Kidney (tissue), 14 donors: ENCODE results near the gene PLSCR3. TPM values are rescaled to one million over a fixed set of nuclear protein-coding genes. Genes with fewer than 3 reads are reported as not detected.

Experiments
- DNase-seq, 5 donors: peaks; one replicate each; pipeline ENCODE4 v3.0.0-alpha.2; 2013 to 2020
- FAIRE-seq: peaks from 2 replicates; lab custom pipeline; 2012; peaks lifted over from hg19 to GRCh38; lab: Jason Lieb, UNC
- H3K27ac ChIP-seq, 2 donors: one replicate each; pipeline ENCODE4 v1.7.0; 2013; ENCODE audit warnings: low read depth in 2 of 2, low read length in 2 of 2, inconsistent platforms in 1 of 2
- H3K27me3 ChIP-seq: one replicate; pipeline ENCODE4 v1.7.1; 2013; ENCODE audit warnings: low read length, inconsistent platforms; ENCODE audit not compliant: control insufficient read depth, insufficient read depth
- H3K36me3 ChIP-seq, 3 donors: one replicate each; pipeline versions ENCODE4 v1.7.0 to v1.7.1; 2013; ENCODE audit warnings: low read length in 3 of 3, control low read depth in 1 of 3, inconsistent platforms in 1 of 3; ENCODE audit not compliant: insufficient read depth in 3 of 3, control insufficient read depth in 2 of 3
- H3K4me1 ChIP-seq, 3 donors: one replicate each; pipeline versions ENCODE4 v1.7.0 to v1.7.1; 2013; ENCODE audit warnings: low read length in 3 of 3, inconsistent platforms in 1 of 3, low read depth in 1 of 3; ENCODE audit not compliant: control insufficient read depth in 2 of 3, insufficient read depth in 2 of 3
- H3K4me3 ChIP-seq, 3 donors: one replicate each; pipeline versions ENCODE4 v1.7.0 to v1.8.1; 2013; ENCODE audit warnings: low read length in 3 of 3, control low read depth in 1 of 3, inconsistent platforms in 1 of 3
- H3K9ac ChIP-seq, 3 donors: one replicate each; pipeline versions ENCODE4 v1.7.0 to v1.7.1; 2013; ENCODE audit warnings: low read length in 3 of 3, control low read depth in 1 of 3, inconsistent platforms in 1 of 3
- H3K9me3 ChIP-seq, 3 donors: one replicate each; pipeline versions ENCODE4 v1.7.0 to v1.7.1; 2013; ENCODE audit warnings: low read length in 3 of 3, control low read depth in 1 of 3, inconsistent platforms in 1 of 3; ENCODE audit not compliant: control insufficient read depth in 2 of 3, insufficient read depth in 1 of 3
- intact Hi-C: fragments of 100-400 bp; cut with DNase I; formaldehyde crosslinking; loops from one replicate; pipeline ENCODE4 v1.11.1; 2022
- polyA plus RNA-seq: library from polyadenylated mRNA; stranded (reverse); fragments of 350-450 nt; fragmentation: Illumina TruSeq; extraction: RNeasy Lipid Tissue Mini Kit (QIAGEN cat#74804); gene quantifications from one replicate; pipeline ENCODE4 v1.2.3, GENCODE V29; 2014; ENCODE audit warnings: low read depth, low replicate concordance; ENCODE audit not compliant: insufficient read depth
- total RNA-seq: library from RNA; stranded (reverse); fragmentation: NEBNext Ultra II Directional; extraction: Animal tissue kit (Norgen Biotek cat#: 25700); gene quantifications from one replicate; pipeline ENCODE4 v1.2.1, GENCODE V29; 2021
- TF ChIP-seq, protein P1 (sequence below): IDR thresholded peaks from 3 replicates; pipeline ENCODE4 v1.5.1; 2012; ENCODE audit warnings: mild to moderate bottlenecking, moderate library complexity, borderline replicate concordance; ENCODE audit not compliant: insufficient read depth; ENCODE audit errors: extremely low read depth
- donor health status: control.
- donor health status: control.
- donor health status: control.
- donor health status: control.
- donor health status: control.
- donor health status: DM: yes; HTN: yes; CAD: no.
- donor health status: Normal renal cell carcinoma (clear cell type).

PLSCR3 gene
- total and polyA plus RNA-seq, 2 donors from 2014 or later: 26.4 to 35.0 TPM

DNA sequence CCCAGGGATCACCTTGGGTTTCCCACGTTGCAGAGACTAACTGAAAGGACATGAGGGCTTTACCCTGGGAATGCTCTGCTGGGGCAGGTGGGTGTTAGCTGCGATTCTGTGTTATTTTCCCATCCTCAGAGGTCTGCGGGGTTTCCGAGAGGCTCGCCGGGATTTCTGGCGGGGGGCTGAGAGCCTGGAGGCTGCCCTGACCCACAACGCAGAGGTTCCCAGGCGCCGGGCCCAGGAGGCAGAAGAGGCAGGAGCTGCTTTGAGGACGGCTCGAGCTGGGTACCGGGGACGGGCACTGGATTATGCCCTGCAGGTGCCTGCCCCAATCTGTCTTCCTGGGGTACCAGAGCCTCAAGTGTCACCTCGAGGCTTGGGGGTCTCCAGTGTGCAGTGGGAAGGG, 51.1 kb downstream of the PLSCR3 start:
- no peaks in the 10 kb centered on the region for H3K9me3 ChIP-seq
- no peak for DNase-seq
- no peak overlapping the region for H3K4me3 ChIP-seq
- no peaks in the 10 kb centered on the region for H3K4me1 ChIP-seq
- no peaks in the 10 kb centered on the region for H3K36me3 ChIP-seq
- TF ChIP-seq, protein P1, sequence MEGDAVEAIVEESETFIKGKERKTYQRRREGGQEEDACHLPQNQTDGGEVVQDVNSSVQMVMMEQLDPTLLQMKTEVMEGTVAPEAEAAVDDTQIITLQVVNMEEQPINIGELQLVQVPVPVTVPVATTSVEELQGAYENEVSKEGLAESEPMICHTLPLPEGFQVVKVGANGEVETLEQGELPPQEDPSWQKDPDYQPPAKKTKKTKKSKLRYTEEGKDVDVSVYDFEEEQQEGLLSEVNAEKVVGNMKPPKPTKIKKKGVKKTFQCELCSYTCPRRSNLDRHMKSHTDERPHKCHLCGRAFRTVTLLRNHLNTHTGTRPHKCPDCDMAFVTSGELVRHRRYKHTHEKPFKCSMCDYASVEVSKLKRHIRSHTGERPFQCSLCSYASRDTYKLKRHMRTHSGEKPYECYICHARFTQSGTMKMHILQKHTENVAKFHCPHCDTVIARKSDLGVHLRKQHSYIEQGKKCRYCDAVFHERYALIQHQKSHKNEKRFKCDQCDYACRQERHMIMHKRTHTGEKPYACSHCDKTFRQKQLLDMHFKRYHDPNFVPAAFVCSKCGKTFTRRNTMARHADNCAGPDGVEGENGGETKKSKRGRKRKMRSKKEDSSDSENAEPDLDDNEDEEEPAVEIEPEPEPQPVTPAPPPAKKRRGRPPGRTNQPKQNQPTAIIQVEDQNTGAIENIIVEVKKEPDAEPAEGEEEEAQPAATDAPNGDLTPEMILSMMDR: no peak
- no peak for FAIRE-seq
- H3K27me3 ChIP-seq: no peaks in the 10 kb centered on the region
- H3K9ac ChIP-seq: no peak overlapping the region
- H3K27ac ChIP-seq: no peak overlapping the region
- intact Hi-C loops: no loop called here

- no peaks in the 10 kb centered on the region for H3K27me3 ChIP-seq
- H3K27ac ChIP-seq: no peak overlapping the region
- H3K9ac ChIP-seq: no peak overlapping the region
- FAIRE-seq (no peak), DNase-seq (no peak)
- intact Hi-C loops: no loop called here
- H3K4me3 ChIP-seq: no peak overlapping the region
- no peaks in the 10 kb centered on the region for H3K9me3 ChIP-seq
- TF ChIP-seq, protein P1: no peak
- no peaks in the 10 kb centered on the region for H3K36me3 ChIP-seq
- no peaks in the 10 kb centered on the region for H3K4me1 ChIP-seq
Measured at GRCh38 chr17:7341842-7342241, 52.5 kb downstream of the PLSCR3 start.

DNA sequence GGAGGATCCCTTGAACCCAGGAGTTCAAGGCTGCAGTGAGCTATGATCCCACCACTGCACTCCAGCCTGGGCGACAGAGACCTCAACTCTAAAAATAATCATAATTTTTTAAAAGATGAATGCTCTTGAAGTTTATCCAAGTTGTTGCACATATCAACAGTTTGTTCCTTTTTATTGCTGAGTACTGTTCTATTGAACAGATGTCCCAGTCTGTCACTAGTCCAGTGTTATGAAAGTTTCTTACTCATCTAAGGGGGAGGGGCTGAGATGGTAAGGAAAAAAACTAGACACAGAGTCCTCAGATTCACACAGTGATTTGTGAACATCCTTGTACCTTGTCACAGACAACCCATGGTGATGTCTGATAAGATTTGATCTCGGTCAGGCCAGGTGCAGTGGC, 54.1 kb downstream of the PLSCR3 start:
- H3K9me3 ChIP-seq: no peaks in the 10 kb centered on the region
- H3K4me1 ChIP-seq: no peaks in the 10 kb centered on the region
- H3K27ac ChIP-seq: no peak overlapping the region
- DNase-seq: no peak
- H3K4me3 ChIP-seq: no peak overlapping the region
- no peaks in the 10 kb centered on the region for H3K36me3 ChIP-seq
- no peak overlapping the region for H3K9ac ChIP-seq
- intact Hi-C loops: no loop called here
- no peak for FAIRE-seq
- TF ChIP-seq, protein P1: no peak
- H3K27me3 ChIP-seq: no peaks in the 10 kb centered on the region

Other genes starting within 250 kb of the PLSCR3 start
Only the 30 nearest of the 38 such genes appear.
- 689 TPM for gene ACADVL, start 174.6 kb downstream of the PLSCR3 start, total RNA-seq
- gene ACADVL, start 174.6 kb downstream of the PLSCR3 start, polyA plus RNA-seq: 1,202 TPM
- 35.8 TPM for gene DVL2, start 160.0 kb downstream of the PLSCR3 start, total RNA-seq
- 18.0 TPM for gene DVL2, start 160.0 kb downstream of the PLSCR3 start, polyA plus RNA-seq
- 28.1 TPM for gene PHF23, start 155.1 kb downstream of the PLSCR3 start, total RNA-seq
- 48.5 TPM for gene PHF23, start 155.1 kb downstream of the PLSCR3 start, polyA plus RNA-seq
- 477 TPM for gene GABARAP, start 152.1 kb downstream of the PLSCR3 start, total RNA-seq
- 1,483 TPM for gene GABARAP, start 152.1 kb downstream of the PLSCR3 start, polyA plus RNA-seq
- 113 TPM for gene CTDNEP1, start 142.8 kb downstream of the PLSCR3 start, total RNA-seq
- gene CTDNEP1, start 142.8 kb downstream of the PLSCR3 start, polyA plus RNA-seq: 124 TPM
- gene ELP5, start 142.3 kb downstream of the PLSCR3 start, total RNA-seq: 41.9 TPM
- 110 TPM for gene ELP5, start 142.3 kb downstream of the PLSCR3 start, polyA plus RNA-seq
- gene CLDN7, start 132.0 kb downstream of the PLSCR3 start, total RNA-seq: 233 TPM
- gene CLDN7, start 132.0 kb downstream of the PLSCR3 start, polyA plus RNA-seq: 119 TPM
- 4.2 TPM for gene SLC2A4, start 112.8 kb downstream of the PLSCR3 start, total RNA-seq
- 2.8 TPM for gene SLC2A4, start 112.8 kb downstream of the PLSCR3 start, polyA plus RNA-seq
- gene YBX2, start 99.9 kb downstream of the PLSCR3 start, total RNA-seq: 1.3 TPM
- 3.3 TPM for gene YBX2, start 99.9 kb downstream of the PLSCR3 start, polyA plus RNA-seq
- gene EIF5A, start 86.9 kb downstream of the PLSCR3 start, total RNA-seq: 306 TPM
- 434 TPM for gene EIF5A, start 86.9 kb downstream of the PLSCR3 start, polyA plus RNA-seq
- 67.0 TPM for gene GPS2, start 79.2 kb downstream of the PLSCR3 start, total RNA-seq
- 101 TPM for gene GPS2, start 79.2 kb downstream of the PLSCR3 start, polyA plus RNA-seq
- gene NEURL4, start 65.2 kb downstream of the PLSCR3 start, total RNA-seq: 44.7 TPM
- 21.2 TPM for gene NEURL4, start 65.2 kb downstream of the PLSCR3 start, polyA plus RNA-seq
- gene ACAP1, start 58.0 kb downstream of the PLSCR3 start, total RNA-seq: 26.0 TPM
- 9.9 TPM for gene ACAP1, start 58.0 kb downstream of the PLSCR3 start, polyA plus RNA-seq
- 14.4 TPM for gene KCTD11, start 42.4 kb downstream of the PLSCR3 start, total RNA-seq
- 7.2 TPM for gene KCTD11, start 42.4 kb downstream of the PLSCR3 start, polyA plus RNA-seq
- gene TMEM95, start 39.4 kb downstream of the PLSCR3 start, total RNA-seq: not detected
- not detected for gene TMEM95, start 39.4 kb downstream of the PLSCR3 start, polyA plus RNA-seq
- 9.3 TPM for gene TNK1, start 13.4 kb downstream of the PLSCR3 start, total RNA-seq
- gene TNK1, start 13.4 kb downstream of the PLSCR3 start, polyA plus RNA-seq: 7.6 TPM
- 55.8 TPM for gene TMEM256, start 9.6 kb upstream of the PLSCR3 start, total RNA-seq
- 389 TPM for gene TMEM256, start 9.6 kb upstream of the PLSCR3 start, polyA plus RNA-seq
- gene NLGN2, start 13.3 kb upstream of the PLSCR3 start, total RNA-seq: 23.4 TPM
- 7.3 TPM for gene NLGN2, start 13.3 kb upstream of the PLSCR3 start, polyA plus RNA-seq
- not detected for gene SPEM1, start 25.8 kb upstream of the PLSCR3 start, total RNA-seq
- gene SPEM1, start 25.8 kb upstream of the PLSCR3 start, polyA plus RNA-seq: not detected
- gene SPEM2, start 31.1 kb upstream of the PLSCR3 start, total RNA-seq: not detected
- not detected for gene SPEM2, start 31.1 kb upstream of the PLSCR3 start, polyA plus RNA-seq
- not detected for gene SPEM3, start 34.3 kb upstream of the PLSCR3 start, total RNA-seq
- not detected for gene SPEM3, start 34.3 kb upstream of the PLSCR3 start, polyA plus RNA-seq
- gene TMEM102, start 40.9 kb upstream of the PLSCR3 start, total RNA-seq: 10.0 TPM
- gene TMEM102, start 40.9 kb upstream of the PLSCR3 start, polyA plus RNA-seq: 10.0 TPM
- gene FGF11, start 45.0 kb upstream of the PLSCR3 start, total RNA-seq: 1.4 TPM
- gene FGF11, start 45.0 kb upstream of the PLSCR3 start, polyA plus RNA-seq: 7.7 TPM
- gene CHRNB1, start 50.5 kb upstream of the PLSCR3 start, total RNA-seq: 11.9 TPM
- gene CHRNB1, start 50.5 kb upstream of the PLSCR3 start, polyA plus RNA-seq: 19.3 TPM
- 64.8 TPM for gene ZBTB4, start 85.1 kb upstream of the PLSCR3 start, total RNA-seq
- 23.2 TPM for gene ZBTB4, start 85.1 kb upstream of the PLSCR3 start, polyA plus RNA-seq
- not detected for gene SLC35G6, start 86.9 kb upstream of the PLSCR3 start, total RNA-seq
- gene SLC35G6, start 86.9 kb upstream of the PLSCR3 start, polyA plus RNA-seq: not detected
- 133 TPM for gene POLR2A, start 89.8 kb upstream of the PLSCR3 start, total RNA-seq
- 18.6 TPM for gene POLR2A, start 89.8 kb upstream of the PLSCR3 start, polyA plus RNA-seq
- gene TNFSF12, start 154.5 kb upstream of the PLSCR3 start, total RNA-seq: 48.0 TPM
- gene TNFSF12, start 154.5 kb upstream of the PLSCR3 start, polyA plus RNA-seq: 61.8 TPM
- gene TNFSF13, start 164.2 kb upstream of the PLSCR3 start, total RNA-seq: 99.2 TPM
- gene TNFSF13, start 164.2 kb upstream of the PLSCR3 start, polyA plus RNA-seq: 68.6 TPM
- gene SENP3, start 167.4 kb upstream of the PLSCR3 start, total RNA-seq: 43.5 TPM
- gene SENP3, start 167.4 kb upstream of the PLSCR3 start, polyA plus RNA-seq: 50.3 TPM